AG04449 (cell line): ENCODE results near the gene KBTBD2.

Experiments used
- CTCF ChIA-PET: fragments of 350-600 bp; formaldehyde crosslinking; extraction: SDS; loops from one replicate; lab custom pipeline; 2021; ENCODE audit warnings: antibody characterized with exemption; lab: Yijun Ruan, JAX
- POLR2A ChIA-PET: fragments of 400-600, 350-600 bp; formaldehyde crosslinking; extraction: SDS; loops from one replicate; lab custom pipeline; 2020; ENCODE audit warnings: antibody characterized with exemption, inconsistent platforms; lab: Yijun Ruan, JAX
- DNase-seq: peaks from one replicate; pipeline ENCODE4 v3.0.0-alpha.2; 2010; ENCODE audit warnings: low read depth, low spot score
- H3K4me3 ChIP-seq: 2 replicates; pipeline ENCODE4 v1.5.1; 2011; ENCODE audit warnings: low read depth, mild to moderate bottlenecking, control low read depth, low read length
- TF ChIP-seq, protein P1 (sequence below): IDR thresholded peaks from one replicate; pipeline ENCODE4 v1.5.1; 2011; ENCODE audit warnings: mild to moderate bottlenecking, moderate library complexity, low read length, control low read depth, inconsistent platforms; ENCODE audit not compliant: insufficient read depth; ENCODE audit errors: missing control alignments

The KBTBD2 gene

DNA sequence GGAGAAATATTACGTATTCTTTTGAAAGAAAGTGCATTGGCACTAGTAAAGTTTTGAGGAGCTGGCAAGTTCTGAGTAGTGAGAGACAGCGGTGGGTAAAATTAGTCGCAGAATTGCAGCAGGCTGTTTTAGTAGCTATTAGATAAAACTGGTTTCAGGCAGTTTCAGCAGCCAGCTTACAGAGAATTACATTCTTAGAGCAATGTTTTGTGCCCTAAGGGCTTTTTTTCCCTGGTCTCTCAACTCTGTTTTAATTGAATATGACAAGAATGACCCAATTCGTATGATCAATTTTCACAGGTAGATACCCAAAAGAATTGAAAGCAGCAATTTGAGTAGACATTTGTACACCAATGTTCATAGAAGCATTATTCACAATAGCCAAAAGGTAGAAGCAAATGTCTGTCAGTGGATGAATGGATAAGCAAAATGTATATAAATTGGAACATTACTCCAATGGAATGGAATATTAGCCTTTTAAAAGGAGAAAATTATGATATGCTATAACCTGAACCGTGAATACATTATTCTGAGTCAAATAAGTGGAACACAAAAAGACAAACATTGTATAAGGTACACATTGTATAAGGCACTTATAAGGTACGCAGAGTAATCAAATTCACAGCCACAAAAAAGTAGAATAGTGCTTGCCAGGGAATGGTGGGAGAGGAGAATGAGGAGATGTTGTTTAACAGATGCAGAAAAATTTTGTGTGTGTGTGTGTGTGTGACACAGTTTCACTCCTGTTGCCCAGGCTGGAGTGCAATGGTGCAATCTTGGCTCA, 5.2 kb upstream of the KBTBD2 start:
- no peak overlapping the region for H3K4me3 ChIP-seq
- CTCF ChIA-PET = no interaction called here
- POLR2A ChIA-PET = no interaction called here
- DNase-seq = no peak
- TF ChIP-seq, protein P1, sequence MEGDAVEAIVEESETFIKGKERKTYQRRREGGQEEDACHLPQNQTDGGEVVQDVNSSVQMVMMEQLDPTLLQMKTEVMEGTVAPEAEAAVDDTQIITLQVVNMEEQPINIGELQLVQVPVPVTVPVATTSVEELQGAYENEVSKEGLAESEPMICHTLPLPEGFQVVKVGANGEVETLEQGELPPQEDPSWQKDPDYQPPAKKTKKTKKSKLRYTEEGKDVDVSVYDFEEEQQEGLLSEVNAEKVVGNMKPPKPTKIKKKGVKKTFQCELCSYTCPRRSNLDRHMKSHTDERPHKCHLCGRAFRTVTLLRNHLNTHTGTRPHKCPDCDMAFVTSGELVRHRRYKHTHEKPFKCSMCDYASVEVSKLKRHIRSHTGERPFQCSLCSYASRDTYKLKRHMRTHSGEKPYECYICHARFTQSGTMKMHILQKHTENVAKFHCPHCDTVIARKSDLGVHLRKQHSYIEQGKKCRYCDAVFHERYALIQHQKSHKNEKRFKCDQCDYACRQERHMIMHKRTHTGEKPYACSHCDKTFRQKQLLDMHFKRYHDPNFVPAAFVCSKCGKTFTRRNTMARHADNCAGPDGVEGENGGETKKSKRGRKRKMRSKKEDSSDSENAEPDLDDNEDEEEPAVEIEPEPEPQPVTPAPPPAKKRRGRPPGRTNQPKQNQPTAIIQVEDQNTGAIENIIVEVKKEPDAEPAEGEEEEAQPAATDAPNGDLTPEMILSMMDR = no peak

GRCh38 chr7:32894171-32894570, 2.6 kb upstream of the KBTBD2 start:
- TF ChIP-seq, protein P1 = no peak
- POLR2A ChIA-PET = no interaction called here
- CTCF ChIA-PET = interaction anchor here (0.9 to 1.4 kb wide), 2 partner anchors 10 to 215 kb away, joined by 3 read pairs; partner anchors contain the start of gene RP9
- DNase-seq = no peak
- no peak overlapping the region for H3K4me3 ChIP-seq

DNA sequence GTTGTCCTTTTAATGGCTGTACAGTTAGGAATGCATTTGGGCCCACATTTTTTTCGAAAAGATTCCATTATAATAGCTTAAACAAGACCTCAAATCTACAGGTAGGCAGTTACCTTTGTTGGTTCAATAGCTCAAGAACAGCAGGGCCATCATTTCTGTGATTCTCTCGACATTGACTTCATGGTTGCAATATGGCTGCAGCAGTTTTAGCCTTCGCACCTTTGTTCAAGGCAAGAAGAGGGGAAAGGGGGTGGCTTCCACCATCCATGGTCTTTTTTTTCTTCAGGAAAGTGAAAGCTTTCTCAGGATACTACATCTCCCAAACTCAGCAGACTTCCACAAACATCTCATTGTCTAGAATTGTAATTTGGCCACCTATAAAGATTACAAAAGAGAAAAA, 2.2 kb upstream of the KBTBD2 start:
- POLR2A ChIA-PET = no interaction called here
- TF ChIP-seq, protein P1 = no peak

DNA sequence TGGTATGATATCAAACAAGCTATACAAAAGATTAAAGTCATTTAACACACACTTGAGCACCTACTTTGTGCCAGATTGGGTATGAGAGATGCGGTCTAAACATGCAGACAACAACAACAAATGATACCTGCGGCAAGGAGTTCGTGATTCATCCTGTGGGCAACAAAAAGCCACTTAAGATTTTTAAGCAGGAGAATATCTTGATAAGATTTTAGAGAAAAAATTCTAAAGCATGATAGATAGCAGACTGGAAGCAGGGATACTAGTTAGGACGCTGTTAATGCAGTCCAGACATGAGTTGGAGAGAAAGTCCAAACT, 1.6 kb upstream of the KBTBD2 start:
- ChIA-PET POLR2A (interaction anchor here (0.7 kb wide), 1 partner anchor 86 kb away, joined by 3 read pairs; no protein-coding TSS in a partner anchor), CTCF (interaction anchor here (1.0 to 1.6 kb wide), 3 partner anchors 16 to 216 kb away, joined by 3 read pairs; partner anchors contain the start of gene RP9)
- TF ChIP-seq, protein P1 = no peak
- H3K4me3 ChIP-seq = no peak overlapping the region
- DNase-seq = no peak

More for the DNA sequence above, 2.2 kb upstream of the KBTBD2 start:
- H3K4me3 ChIP-seq = no peak overlapping the region
- DNase-seq = no peak
- CTCF ChIA-PET = interaction anchor here (0.9 to 1.6 kb wide), 4 partner anchors 11 to 216 kb away, joined by 3 read pairs; partner anchors contain the start of gene RP9

DNA sequence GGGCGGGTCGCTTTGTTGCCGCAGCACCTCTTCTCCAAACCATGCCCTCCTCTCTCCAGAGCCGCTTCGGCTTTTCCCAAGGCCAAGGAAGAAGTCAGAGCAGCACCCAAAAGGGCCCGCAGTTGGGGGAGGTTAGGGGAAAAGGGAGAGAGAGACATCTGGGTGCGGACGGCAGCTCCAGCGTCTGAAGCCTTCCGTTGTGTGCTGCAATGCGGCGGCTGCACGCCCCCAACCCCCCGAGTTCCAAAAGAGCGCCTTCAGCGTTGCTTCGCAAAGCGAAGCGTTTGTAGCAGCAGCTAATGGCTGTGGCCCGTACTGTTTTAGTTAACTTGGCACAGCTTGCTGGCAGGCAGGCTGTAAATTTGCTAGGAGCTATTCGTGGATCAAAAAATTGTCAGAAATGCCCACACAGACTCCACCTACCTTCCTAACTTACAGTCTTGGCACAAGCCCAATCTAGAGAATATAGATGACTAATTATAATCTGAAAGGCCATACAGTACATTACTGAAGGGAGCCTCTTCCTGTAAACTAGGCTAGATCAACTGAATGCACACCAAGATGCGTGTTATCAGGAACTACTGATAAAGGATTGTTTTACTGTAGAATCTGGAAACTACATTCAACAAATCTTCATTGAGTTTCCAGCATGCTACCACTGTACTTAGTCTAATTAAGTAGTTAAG, 1.1 kb upstream of the KBTBD2 start:
- DNase-seq = no peak
- TF ChIP-seq, protein P1 = no peak
- peak overlapping the region; percentile 83 for H3K4me3 ChIP-seq
- POLR2A ChIA-PET = interaction anchor here (0.6 to 1.8 kb wide), 3 partner anchors 12 to 170 kb away, joined by 3 to 8 read pairs (median 3); partner anchors contain the start of gene NT5C3A
- CTCF ChIA-PET = interaction anchor here (1.0 to 1.6 kb wide), 3 partner anchors 16 to 217 kb away, joined by 3 read pairs; partner anchors contain the start of gene RP9
